GM18909 (cell line): Measurements from ENCODE around the gene CYP1A1.
A peak's percentile ranks its signal among the peaks of the same experiment; 100 is the strongest.
"Not testable (repeated sequence)": the region's sequence is repeated elsewhere in the genome, so short reads cannot be mapped to it uniquely, and the experiment has no call there.

Experiments used
- ATAC-seq: cut with Tn5 transposase; IDR thresholded peaks from one replicate; pipeline ENCODE4 v1.9.1; 2021; ENCODE audit warnings: mild to moderate bottlenecking; ENCODE audit not compliant: unreplicated experiment, poor library complexity

Gene CYP1A1

DNA sequence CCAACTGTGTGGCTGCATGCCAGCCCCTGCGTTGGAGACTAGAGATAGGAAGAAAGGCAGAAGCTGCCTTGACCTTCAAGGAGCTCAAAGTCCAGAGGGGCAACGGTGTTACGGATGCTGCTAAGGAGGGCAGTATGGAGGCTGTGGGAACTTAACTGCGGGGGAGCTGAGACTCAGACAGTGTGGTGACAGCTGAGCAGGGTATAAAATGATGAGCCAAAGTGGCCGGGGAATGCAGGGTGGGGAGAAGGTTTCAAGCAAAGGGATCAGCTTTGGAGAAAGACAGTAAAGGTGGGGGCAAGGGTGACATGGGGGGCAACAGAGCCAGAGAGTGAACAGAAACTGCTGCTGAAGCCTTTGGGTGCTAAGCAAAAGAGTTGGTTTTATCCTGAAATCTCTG is 17.1 kb upstream of the CYP1A1 start:
- ATAC-seq, result no peak

DNA sequence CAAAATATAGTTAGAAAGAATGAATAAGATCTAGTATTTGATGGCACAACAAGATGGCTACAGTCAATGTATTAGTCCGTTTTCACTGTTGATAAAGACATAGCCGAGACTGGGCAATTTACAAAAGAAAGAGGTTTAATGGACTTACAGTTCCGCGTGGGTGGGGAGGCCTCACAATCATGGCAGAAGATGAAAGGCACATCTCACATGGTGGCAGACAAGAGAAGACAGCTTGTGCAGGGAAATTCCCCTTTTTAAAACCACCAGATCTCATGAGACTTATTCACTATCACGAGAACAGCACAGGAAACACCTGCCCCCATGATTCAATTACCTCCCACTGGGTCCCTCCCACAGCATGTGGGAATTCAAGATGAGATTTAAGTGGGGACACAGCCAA is 12.9 kb upstream of the CYP1A1 start:
- not testable (repeated sequence) for ATAC-seq

DNA sequence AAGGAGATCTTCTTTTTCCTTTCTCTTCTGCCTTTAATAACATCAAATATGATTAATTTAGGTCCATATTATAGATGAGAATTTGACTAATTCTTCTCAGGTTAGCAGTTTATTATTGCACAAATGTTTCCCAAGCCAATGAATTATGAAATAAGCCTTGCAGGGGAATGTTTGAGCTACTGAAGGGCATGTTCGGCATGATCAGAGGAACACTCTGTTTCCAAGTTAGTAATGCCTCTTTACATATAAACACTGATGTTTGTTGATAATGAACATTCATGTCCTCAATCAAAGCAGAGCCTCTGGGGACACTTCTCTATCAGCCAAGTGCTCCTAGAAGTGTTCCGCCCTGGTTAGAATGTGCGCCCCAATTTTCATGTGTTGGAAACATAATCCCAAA is 10.0 kb upstream of the CYP1A1 start:
- ATAC-seq, result no peak

DNA sequence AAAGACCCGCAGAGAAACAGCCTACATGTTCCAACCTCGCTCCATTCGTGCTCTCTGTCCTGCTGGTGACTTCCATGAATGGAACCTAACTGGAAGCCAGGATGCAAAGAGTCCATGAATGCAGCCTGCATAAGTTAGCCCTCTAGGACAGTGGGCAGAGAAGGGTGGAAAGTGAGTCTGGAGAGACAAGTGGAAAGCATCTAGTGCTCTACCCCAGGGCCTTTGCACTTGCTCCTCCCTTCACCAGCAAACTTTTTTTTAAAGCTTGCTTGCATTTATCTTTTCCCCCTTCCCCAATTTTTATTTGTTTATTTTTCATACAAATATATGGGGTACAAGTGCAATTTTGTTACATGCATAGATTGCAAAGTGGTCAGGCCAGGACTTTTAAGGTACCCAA is 7.9 kb upstream of the CYP1A1 start:
- ATAC-seq, result no peak

DNA sequence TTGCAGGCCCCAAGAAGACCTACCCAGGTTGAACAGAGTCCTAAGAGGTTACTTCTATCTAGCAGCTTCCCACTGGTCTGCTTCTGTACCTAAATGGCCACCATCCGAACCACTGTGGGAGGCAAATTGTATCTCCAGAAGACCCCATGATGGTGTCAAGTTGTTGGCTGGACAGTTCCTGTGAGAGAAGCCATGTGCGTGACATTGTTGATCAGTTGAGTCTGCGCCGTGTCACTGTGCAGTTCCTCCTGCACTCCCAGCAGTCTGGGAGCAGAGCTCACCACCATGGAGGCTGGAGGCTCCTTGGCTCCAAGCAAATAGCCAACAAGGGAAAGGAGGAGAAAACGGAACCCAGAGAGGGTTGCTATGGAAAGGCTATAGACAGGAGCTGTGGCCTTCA is 7.5 kb upstream of the CYP1A1 start:
- ATAC-seq, result no peak

DNA sequence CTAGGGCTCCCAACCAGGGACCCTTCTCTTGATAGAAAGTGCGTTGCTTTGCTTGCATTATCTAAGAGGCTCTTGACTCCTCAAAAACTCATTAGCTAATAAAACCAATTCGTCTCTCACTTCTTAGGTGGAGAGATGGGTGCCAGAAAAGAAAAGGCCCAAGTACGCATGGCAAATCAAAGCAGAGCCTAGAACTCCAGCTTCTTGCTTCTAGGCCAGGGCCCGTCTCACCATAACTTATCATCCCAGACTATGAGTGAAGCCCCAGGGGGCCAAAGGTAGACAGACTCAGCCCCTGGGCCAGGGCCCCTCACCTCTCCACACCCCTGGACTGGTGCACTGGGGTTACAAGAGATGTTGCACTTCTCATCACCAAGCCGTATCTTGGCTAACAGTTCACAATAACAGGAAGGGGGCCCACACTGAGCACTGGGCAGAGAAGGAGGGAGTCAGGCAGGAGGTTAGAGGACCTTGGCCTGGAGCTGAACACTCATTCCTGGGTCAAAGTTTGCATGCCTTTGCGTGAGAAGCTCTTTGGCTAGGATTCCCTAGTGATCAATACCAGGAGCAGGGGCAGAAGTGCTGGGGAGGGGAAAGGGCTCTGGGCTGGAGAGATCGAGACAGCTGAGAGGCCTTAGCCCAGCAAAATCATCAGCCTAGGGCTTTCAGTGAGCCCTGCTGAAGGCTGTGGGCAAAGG is 5.4 kb upstream of the CYP1A1 start:
- ATAC-seq, result no peak

DNA sequence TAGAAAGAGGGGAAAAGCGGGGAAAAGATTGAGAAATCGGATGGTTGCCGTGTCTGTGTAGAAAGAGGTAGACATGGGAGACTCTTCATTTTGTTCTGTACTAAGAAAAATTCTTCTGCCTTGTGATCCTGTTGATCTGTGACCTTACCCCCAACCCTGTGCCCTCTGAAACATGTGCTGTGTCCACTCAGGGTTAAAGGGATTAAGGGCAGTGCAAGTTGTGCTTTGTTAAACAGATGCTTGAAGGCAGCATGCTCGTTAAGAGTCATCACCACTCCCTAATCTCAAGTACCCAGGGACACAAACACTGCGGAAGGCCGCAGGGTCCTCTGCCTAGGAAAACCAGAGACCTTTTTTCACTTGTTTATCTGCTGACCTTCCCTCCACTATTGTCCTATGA is 4.0 kb upstream of the CYP1A1 start:
- ATAC-seq, result not testable (repeated sequence)

DNA sequence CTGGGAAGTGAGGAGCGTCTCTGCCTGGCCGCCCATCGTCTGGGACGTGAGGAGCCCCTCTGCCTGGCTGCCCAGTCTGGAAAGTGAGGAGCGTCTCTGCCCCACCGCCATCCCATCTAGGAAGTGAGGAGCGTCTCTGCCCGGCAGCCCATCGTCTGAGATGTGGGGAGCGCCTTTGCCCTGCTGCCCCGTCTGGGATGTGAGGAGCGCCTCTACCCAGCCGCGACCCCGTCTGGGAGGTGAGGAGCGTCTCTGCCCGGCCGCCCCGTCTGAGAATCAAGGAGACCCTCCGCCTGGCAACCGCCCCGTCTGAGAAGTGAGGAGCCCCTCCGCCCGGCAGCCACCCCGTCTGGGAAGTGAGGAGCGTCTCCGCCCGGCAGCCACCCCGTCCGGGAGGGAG is 3.4 kb upstream of the CYP1A1 start:
- ATAC-seq, result not testable (repeated sequence)

DNA sequence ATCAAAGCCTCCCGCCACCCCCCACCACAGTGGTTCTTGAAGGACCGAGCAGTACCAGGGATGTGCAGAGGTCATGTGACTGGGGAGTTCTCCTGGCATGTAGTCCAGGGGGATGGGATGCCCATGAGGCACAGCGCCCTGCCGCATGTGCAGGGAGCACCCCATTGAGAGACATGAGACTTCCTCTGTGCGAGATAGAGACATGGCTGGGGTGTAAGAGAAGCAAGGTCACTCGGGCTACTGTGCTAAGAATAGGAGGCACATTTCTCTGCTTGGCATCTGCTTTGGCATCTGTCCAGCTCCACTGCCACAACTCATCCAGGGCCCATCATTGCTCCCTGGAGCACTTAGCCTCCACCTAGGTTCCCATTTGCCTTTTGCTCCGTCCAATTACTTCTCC is 2.4 kb upstream of the CYP1A1 start:
- ATAC-seq, result no peak

DNA sequence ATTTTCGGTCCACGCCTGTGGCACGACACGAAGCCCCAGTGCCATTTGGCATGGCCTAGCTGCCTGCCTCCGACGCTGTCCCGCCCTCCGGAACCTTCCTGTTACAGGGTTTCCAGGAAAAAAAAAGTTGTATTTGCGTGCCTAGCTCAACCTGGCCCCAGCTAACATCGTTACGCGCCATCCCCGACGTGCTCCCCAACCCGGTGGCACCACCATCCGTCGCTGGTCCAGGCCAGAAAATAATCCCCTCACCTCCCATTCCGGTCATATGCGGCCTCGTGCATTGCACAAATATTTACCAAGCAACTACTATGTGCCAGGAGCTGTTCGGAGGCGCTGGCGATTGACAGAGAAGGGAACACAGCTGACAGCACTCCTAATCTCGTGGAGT is 1.4 kb upstream of the CYP1A1 start:
- no peak for ATAC-seq

DNA sequence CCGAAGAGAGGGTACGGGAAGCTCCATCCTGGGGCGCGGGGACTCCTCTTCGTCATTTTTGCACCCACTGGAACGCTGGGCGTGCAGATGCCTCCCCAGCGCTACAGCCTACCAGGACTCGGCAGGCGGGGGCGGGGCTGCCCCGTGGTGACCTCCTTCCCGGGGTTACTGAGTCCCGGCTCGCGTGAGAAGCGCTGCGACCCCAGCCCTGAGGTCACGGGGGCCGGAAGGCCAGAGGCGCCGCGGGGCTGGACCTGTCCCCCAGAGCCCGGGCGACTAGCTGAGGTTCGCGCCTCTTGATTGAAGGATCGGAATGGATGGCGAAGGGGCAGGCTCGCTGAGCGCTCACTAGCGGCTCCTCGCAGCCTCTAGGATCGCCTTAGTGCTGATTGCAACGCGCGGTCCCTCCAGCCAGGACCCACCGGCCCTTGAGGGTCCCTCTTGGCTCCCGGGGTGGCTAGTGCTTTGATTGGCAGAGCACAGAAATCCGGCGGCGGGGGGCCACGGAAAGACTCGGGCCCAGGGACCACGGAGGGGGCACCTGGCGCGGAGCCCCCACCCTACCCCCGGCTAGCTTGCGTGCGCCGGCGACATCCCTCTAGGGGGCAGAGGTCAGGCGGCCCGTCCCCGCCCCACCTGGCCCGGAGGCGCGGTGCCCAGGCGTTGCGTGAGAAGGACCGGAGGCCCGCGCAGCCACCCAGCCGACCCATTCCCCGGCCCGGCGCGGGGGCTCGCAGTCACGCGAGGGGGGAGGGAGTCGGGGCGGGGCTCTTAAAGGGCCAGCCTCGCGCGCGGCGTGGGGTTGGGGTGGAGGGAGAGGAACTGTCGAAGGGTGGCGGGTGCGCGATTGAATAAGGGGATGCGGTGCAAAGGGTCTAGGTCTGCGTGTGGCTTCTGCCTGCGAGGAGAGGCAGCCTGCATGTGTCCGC is 781 bp upstream of the CYP1A1 start:
- peak; percentile 63 for ATAC-seq

DNA sequence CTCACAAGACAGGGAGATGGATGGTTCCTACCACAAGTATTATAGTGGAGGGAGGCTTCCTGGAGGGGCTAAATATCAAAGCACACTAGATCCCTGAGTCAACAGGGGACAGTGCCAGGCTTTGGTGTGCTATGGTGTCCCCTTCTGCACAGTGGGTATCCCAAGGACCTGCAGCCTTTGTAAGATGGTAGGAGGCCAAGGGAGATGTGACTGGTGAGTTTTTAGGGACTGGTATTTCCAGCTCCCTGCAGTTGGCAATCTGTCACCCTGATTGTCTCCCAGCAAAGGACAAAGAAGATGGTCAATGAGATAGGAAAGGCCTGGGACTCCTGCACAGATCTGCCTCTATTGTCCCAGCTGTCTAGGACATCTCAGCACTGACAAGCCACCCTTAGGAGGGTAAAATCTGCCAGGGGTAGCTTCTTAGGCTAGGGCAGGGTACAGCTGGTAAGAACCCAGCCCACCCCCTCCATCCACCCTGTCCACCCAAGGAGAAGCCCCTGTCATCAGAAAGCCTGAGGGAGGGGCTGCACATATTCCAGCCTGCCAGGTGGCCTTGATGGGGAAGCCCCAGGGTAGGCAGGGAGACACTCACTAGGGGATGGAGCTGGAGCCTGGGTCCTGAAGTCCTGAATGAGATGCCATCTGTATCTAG is 631 bp downstream of the CYP1A1 start:
- no peak for ATAC-seq

DNA sequence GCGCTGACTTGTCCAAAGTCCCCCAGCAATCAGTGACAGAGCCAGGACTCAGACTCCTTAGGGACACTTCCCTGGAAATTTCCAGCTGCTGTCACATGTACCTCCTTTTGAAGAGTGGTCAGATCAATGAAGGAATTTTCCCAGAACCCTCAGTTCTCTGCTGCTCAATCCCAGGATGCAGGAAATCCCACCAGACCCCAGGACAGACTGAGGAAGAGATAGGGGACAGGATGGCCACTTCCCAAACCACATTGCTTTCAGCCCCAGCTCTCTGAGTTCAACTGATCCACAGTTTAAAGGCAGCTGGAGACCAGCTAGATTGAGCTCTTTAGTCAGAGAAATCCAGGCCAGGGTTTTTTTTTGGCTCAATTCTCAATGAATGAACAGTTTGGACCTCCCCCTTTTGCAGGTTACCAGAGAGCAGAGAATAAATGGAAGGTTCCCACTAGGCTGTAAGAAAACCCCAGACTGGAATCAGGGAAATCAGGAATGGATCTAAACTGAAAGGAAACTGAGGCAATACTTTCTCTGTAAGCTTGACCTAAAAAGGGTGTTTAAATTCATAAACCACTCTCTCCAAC is 1.5 kb downstream of the CYP1A1 start:
- ATAC-seq, result no peak

DNA sequence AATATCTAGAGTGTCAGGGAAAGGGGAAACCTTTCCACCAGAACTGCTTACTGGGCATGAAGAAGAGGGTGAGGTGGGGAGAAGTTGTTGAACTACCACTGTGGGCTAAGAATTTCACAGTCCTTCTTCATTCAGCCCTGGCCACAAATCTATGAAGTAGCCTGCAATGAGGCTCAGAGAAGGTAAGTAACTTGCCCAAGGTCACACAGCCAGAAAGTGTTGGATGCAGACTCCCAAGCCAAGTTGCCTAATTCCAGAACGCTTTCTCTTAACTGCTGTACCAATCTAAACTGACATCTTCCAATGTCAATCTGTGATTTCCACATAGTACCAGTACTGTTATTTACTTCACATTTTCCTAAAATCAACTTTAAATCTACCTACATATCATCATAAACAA is 2.1 kb downstream of the CYP1A1 start:
- no peak for ATAC-seq

DNA sequence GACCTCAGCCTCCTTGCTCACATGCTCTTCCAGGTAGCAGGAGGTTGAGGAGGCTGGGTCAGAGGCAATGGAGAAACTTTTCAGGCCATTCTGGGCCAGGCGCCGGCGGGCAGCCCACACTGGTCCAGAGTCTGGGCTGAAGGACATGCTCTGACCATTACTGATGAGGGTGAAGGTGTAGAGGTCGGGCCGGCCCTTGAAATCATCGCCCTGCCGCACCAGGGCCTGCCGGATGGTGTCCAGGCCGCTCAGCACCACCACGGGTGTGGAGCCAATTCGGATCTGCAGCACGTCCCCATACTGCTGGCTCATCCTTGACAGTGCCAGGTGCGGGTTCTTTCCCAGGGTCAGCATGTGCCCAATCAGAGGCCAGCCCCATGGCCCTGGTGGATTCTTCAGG is 2.7 kb downstream of the CYP1A1 start:
- no peak for ATAC-seq

DNA sequence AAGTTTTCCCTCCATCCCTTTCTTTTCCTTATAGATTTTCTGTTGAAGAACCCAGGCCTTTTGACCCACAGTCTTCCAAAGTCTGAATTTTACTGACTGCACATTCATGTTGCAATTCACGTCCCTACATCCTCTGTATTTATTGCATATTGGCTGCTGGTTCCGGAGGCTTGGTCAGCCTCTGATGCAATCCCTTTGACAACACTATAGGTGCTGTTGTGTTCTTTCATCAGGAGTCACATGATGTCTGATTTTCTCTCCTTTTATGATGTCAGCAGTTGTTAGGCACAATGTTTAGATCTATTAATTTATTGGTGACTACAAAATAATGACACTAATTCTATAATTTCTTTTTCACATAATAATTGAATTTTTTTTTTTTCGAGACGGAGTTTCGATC is 8.7 kb downstream of the CYP1A1 start:
- ATAC-seq, result no peak

DNA sequence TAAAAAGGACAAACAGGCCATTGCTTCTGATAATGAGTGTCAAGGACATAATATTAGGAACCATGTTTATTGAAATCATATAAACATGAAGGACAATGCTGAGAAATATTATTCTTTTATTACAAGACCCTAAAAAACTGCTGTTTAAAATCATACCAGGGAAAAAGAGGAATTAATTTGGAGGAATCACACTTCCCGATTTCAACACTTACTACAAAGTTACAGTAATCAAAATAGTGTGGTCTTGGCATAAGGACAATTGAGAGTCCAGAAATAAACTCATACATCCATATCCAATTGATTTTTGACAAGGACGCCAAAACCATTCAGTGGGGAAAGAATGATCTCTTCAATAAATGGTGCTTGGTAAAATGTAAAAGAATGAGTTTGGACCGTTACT is 13.0 kb downstream of the CYP1A1 start:
- no peak for ATAC-seq

DNA sequence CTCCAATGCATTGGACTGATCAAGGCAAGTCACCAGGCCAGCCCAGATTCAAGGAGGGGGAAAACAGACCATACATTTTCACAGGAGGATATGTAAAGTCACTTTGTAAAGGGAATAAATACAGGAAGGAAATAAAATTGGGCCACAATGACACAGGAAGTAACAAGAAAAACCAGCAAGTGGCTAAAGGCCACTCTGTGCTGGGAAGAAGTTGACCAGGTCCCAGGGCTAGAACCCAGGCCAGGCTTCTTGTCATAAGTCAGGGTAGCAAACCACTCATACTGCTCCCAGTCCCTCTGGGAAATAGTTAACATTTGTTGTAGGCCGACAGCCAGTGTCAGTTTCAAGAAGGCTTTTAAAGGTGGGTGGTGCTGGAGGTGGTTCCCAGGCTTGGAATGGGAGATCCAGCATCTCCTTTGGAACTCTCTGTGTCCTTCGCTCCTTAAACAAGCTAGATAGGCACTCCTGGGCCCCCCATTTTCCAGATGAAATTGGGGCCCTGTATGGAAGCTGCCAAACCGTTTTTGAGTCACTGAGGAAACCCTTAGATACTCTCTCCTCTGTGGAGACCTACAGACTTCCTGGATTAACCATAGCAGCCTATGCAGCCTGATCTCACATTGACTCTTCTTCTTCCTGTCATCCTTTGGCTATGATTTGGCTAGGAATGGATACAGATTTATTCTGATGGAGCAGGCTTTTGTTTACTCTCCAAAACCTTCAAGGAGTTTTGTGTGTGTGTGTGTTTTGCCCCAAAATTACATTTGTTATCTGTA is 14.8 kb downstream of the CYP1A1 start:
- ATAC-seq, result no peak

DNA sequence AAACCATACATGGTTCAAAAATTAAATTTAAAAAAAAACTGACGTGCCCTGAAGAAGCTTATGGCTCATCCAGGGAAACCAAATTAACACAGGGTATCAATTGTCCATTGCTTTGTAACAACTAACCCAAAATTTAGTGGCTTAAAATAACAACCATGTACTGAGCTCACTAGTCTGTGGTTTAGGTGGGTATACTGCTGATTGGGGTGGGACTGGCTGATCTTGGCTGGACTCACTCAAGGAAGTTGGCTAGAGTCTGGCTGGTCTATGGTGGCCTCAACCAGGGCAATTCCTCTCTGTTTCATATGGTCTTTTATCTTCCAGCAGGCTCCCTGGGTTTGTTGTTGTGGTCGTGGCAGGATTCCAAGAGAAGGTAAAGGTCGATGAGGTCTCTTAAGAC is 15.4 kb downstream of the CYP1A1 start:
- ATAC-seq, result no peak

DNA sequence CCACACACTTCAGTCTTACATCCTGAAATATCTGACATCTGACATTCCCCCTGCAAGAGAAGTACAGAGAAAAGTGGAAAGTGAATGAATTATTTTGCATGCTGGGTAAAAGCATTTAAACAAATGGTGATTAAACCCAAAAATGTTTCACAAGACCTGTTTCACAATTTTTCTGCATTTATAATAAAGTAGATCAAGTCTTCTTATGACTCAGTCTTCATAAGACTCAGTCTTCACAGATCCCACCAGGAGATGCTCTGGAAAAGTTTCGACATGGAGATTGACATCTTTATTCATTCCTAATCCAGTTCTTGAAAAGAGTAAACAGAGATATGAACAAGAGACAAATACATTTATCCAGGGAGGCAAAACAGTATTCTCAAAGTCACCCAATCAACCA is 16.3 kb downstream of the CYP1A1 start:
- no peak for ATAC-seq
